Right lung (tissue), 5 donors: Measurements from ENCODE around the gene CFD. TPM values are rescaled to one million over a fixed set of nuclear protein-coding genes. Genes with fewer than 3 reads are reported as not detected.
"Not testable (repeated sequence)": the region's sequence is repeated elsewhere in the genome, so short reads cannot be mapped to it uniquely, and the experiment has no call there.

Source experiments
- DNase-seq, 2 donors: peaks; one replicate each; pipeline ENCODE4 v3.0.0-alpha.2; 2013
- polyA plus RNA-seq, 5 donors: library from polyadenylated mRNA; unstranded; fragments of 120-200 nt; gene quantifications; one replicate each; pipeline versions ENCODE4 v1.2.1 to v1.2.3, GENCODE V29; 2013; ENCODE audit warnings: inconsistent platforms in 1 of 5, low replicate concordance in 1 of 5; ENCODE audit not compliant: insufficient read length in 5 of 5, insufficient read depth in 1 of 5

The CFD gene
- polyA plus RNA-seq, 5 donors = 4.7 to 31.4 (median 6.3) TPM

DNA sequence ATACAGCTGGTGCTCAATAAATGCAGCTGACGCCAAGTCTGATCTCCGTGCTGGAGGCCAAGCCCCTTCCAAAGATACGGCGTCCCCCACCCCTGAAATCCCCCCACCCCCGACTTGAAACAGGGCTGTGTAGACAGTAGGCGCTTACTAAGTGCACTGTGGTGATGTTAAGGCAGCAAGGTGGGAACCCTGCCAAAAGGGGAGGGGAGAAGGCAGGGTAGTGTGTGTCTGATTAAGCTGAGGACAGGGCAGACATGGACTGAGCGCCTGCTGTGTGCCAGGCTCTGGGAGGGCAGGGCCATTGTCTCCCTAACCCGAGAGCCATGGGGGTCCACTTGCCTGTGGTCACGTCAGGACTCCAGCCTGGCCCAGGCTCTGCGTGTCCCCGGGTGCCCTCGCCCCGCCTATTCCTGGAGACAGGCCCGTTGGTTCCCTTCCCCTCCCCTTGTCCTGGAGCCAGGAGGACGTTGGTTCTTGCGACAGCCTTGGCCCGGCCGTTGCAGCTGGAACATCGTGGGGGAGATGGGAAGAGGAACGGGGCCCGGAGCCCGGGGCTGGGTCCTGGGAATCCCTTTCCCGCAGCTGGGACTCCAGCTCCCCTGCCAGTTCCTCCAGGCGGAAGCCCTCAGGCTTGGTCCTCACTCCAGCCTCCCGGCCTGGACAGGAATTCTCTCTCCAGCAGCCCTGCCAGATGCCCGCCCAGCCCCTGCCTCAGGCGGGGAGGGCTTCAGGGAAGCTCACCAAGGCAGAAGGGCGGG is 9.1 kb upstream of the CFD start:
- peak; percentile 96 to 97 for DNase-seq

DNA sequence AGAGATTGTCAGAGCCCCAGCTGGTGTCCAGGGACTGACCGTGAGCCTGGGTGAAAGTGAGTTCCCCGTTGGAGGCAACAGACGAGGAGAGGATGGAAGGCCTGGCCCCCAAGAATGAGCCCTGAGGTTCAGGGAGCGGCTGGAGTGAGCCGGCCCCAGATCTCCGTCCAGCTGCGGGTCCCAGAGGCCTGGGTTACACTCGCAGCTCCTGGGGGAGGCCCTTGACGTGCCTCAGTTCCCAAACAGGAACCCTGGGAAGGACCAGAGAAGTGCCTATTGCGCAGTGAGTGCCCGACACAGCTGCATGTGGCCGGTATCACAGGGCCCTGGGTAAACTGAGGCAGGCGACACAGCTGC is 8.5 kb upstream of the CFD start:
- DNase-seq = no peak

DNA sequence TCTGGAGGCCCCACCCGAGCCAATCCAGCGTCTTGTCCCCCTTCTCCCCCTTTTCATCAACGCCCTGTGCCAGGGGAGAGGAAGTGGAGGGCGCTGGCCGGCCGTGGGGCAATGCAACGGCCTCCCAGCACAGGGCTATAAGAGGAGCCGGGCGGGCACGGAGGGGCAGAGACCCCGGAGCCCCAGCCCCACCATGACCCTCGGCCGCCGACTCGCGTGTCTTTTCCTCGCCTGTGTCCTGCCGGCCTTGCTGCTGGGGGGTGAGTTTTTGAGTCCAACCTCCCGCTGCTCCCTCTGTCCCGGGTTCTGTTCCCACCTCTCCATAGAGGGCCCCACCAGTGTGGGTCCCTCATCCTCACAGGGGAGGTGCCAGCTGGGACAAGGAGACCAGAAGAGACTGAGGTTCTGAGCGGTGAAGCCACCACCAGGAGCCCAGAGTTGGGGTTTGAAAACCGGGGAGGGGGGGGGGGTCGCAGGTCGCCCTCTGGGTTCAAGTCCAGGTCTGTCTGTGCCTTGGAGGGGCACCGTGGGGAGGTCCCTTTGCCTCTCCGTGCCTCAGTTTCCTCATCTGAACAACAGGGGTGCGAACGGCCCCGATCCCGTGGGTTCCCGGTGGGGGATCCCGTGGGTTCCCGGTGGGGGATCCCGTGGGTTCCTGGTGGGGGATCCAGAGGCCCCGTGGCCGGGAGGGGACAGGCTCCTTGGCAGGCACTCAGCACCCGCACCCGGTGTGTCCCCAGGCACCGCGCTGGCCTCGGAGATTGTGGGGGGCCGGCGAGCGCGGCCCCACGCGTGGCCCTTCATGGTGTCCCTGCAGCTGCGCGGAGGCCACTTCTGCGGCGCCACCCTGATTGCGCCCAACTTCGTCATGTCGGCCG is 7.1 kb upstream of the CFD start, which contains the start of gene ELANE:
TSS of gene ELANE (plus strand) at position 168 of the 878 bp plus-strand sequence. CDS start at position 194, 26 bp downstream.
- no peak for DNase-seq

DNA sequence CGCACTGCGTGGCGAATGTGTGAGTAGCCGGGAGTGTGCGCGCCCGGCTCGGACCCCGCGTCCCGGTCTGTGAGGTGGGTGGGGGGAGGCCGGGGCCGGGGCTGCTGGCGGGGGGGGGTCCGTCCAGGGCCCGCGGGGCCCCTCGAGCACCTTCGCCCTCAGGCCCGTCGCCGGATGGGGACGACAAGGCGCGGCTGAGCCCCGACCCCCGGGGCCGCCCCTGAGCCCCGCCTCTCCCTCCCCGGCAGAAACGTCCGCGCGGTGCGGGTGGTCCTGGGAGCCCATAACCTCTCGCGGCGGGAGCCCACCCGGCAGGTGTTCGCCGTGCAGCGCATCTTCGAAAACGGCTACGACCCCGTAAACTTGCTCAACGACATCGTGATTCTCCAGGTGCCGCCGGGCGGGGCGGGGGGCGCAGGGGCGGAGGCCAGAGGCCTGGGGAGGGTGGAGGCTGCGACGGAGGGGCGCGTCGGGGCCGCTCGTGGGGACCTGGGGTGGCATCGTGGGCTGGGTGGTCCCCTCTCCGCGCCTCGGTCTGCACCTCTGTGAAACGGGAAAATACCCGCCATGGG is 6.4 kb upstream of the CFD start:
- DNase-seq = no peak

DNA sequence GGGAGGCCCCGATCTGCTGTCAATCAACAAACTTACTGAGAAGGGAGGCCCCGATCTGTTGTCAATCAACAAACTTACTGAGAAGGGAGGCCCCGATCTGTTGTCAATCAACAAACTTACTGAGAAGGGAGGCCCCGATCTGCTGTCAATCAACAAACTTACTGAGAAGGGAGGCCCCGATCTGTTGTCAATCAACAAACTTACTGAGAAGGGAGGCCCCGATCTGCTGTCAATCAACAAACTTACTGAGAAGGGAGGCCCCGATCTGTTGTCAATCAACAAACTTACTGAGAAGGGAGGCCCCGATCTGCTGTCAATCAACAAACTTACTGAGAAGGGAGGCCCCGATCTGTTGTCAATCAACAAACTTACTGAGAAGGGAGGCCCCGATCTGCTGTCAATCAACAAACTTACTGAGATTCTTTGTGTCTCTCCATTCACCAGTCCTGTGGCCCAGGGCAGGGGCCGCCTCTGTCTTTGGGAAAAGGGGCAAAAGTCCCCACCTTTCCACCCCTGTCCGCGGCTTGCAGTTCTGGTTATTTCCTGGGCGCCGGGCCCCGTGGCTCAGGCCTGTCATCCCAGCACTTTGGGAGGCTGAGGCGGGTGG is 5.7 kb upstream of the CFD start:
- DNase-seq = not testable (repeated sequence)

DNA sequence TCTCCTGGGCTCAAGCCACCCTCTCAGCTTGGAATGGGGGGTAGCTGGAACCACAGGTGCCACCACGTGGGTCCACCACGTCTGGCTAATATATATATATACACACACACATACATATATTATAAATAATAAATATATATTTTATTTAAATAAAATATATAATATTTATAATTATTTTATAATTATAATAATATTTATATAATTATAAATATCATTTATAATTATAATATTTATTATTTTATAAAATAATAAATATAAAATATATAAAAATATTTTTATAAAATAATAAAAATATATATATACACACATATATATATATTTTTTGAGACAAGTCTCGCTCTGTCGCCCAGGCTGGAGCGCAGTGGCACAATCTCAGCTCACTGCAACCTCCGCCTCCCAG is 4.9 kb upstream of the CFD start:
- DNase-seq = no peak

DNA sequence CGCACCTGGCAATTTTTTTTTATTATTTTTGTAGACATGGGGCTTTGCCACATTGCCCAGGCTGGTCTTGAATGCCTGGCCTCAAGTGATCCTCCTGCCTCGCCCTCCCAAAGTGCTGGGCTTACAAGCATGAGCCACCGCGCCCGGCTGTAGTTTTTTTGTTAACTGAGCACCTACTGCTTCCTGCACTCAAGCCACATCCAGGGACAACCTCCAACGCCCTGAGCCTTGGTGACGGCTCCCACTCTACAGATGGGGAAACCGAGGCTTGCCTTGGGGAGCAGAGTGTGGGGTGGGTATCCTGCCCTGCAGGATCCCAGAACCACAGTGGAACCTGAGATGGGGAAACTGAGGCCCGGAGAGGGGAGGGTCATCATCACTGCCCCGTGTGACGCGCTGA is 4.3 kb upstream of the CFD start:
- DNase-seq = no peak

DNA sequence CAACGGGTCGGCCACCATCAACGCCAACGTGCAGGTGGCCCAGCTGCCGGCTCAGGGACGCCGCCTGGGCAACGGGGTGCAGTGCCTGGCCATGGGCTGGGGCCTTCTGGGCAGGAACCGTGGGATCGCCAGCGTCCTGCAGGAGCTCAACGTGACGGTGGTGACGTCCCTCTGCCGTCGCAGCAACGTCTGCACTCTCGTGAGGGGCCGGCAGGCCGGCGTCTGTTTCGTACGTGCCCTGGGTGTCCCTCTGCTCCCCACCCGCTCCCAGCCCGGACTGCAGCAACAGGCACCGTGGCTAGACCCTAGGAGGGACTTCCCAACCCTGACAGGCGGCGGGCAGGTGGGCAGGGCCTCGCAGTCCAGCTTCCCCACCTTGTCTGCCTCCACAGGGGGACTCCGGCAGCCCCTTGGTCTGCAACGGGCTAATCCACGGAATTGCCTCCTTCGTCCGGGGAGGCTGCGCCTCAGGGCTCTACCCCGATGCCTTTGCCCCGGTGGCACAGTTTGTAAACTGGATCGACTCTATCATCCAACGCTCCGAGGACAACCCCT is 3.8 kb upstream of the CFD start:
- no peak for DNase-seq

DNA sequence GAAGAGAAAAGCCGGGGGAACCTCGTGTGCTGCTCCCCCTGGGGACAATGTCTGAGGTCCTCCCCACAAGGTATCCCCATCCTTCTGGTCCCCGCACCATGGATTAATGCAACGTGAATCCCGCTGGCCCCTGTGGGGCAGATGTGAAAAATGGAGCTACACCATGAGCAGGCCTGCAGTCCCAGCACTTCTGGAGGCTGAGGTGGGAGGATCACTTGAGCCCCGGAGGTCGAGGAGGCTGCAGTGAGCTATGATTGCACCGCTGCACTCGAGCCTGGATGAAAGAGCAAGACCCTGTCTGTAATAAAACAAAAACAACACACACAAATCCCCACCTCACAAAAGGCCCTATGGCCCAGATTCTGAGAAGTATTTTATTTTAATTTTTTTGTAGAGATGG is 1.2 kb upstream of the CFD start:
- DNase-seq = no peak

DNA sequence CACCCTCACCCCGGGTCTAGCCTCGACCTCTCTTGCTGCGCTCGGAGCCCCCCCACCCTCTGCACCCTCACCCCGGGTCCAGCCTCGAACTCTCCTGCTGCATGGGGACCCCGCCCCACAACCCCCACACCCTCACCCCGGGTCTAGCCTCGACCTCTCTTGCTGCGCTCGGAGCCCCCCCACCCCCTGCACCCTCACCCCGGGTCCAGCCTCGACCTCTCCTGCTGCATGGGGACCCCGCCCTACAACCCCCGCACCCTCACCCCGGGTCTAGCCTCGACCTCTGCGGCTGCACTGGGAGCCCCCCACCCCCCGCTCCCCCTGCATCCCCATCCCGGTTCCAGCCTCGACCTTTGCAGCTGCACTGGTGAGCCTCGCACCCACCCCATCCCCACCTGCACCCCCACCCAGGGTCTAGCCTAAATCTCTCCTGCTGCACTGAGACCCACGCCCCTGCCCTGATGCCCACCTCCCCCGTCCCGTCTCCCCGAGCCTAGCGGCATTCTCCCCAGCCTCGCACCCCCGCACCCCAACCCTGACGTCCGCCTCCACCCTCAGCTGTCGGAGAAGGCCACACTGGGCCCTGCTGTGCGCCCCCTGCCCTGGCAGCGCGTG is 1.8 kb downstream of the CFD start:
- no peak for DNase-seq

DNA sequence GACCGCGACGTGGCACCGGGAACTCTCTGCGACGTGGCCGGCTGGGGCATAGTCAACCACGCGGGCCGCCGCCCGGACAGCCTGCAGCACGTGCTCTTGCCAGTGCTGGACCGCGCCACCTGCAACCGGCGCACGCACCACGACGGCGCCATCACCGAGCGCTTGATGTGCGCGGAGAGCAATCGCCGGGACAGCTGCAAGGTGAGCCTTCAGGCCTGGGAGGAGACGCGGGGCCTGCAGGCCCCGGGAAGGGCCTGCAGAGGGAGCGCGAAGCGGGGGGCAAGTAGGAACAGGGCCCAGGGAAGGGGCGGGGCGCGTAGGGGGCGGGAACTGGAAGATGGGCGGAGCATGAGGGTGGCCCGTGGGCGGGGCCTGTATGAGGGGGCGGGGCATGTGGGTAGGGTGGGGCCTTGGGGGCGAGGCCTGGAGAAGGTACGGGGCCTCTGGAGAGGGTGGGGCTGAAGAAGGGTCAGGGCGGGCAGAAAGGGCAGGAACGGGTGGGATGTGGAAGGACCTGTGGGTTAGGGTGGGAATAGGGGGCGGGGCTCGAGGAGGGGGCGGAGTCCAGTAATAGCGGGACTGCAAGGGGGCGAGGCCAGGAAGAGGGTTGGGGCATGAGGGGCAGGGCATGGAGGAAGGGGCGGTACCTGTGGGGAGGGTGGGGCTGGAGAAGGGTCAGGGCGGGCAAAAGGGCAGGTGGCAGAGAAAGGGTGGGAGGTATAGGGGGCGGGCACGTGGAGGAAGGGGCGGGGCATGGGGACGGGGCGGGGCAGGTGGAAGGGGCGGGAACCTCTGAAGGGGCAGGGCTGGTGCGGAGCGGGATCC is 2.5 kb downstream of the CFD start:
- no peak for DNase-seq

DNA sequence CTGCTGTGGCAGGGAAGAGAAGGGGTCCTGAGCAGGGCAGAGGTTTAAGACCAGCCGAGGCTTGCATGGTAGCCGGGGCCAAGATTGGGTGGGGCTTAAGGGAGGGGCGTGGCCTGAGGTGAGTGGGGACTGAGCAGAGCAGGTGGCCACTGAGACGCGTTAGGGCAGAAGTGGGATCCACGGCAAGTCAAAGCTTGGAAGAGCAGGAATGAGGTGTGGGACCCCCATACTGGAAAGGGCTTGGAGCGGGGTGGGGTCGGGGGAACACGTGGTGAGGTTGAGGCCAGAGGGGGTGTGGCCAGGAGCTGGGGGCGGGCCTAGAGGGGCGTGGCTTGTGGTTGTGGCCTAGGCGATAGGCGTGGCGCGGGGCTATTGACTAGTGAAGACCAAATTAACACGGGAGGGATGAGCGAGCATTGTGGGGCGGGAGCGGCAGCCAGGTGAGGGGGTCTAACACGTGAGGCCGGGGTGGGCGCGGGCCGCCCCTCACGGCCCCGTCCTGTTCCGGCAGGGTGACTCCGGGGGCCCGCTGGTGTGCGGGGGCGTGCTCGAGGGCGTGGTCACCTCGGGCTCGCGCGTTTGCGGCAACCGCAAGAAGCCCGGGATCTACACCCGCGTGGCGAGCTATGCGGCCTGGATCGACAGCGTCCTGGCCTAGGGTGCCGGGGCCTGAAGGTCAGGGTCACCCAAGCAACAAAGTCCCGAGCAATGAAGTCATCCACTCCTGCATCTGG is 3.3 kb downstream of the CFD start:
- no peak for DNase-seq

DNA sequence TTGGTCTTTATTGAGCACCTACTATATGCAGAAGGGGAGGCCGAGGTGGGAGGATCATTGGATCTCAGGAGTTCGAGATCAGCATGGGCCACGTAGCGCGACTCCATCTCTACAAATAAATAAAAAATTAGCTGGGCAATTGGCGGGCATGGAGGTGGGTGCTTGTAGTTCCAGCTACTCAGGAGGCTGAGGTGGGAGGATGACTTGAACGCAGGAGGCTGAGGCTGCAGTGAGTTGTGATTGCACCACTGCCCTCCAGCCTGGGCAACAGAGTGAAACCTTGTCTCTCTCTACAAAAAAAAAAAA is 3.8 kb downstream of the CFD start:
- DNase-seq = no peak

DNA sequence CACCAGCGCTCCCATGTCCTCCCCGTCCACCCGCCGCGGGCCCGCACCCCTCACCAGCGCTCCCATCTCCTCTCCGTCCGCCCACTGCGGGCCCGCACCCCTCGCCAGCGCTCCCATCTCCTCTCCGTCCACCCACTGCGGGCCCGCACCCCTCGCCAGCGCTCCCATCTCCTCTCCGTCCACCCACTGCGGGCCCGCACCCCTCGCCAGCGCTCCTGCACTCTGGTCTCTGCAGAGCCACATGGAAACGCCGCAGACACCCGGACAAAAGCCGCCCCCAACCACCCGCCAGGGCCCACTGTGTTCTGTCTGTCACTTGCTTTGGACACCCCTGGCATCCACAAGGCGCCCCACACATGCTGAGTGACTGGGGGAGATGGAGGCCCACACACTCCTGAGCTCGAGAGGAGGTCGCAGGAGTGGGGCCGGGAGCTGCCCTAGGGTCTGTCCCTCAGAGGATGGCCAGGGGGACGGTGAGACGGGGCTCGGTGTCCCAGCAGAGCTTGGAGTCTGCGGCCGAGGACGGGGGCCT is 7.4 kb downstream of the CFD start:
- no peak for DNase-seq

DNA sequence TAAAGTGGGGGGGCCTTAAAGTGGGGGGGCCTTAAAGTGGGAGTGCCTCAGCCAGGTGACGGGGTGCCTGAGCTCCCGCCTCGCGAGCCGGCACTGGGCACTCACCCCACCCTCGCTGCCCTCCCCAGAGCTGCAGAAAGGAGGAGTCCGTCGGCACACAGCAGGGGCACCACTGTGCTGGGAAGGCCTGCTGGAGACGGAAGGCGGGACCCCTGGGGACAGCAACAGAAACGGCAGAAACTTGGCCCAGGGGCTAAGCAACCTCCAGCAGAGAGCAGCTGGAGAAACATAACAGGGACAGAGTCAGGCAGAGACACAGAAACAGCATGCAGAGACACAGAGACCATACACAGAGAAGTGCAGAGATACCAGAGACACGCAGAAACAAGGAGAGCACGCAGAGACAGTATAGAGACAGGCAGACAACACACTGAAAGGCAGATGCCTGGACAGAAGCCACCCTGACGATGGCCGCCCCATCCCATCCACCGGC is 7.9 kb downstream of the CFD start:
- DNase-seq = no peak

DNA sequence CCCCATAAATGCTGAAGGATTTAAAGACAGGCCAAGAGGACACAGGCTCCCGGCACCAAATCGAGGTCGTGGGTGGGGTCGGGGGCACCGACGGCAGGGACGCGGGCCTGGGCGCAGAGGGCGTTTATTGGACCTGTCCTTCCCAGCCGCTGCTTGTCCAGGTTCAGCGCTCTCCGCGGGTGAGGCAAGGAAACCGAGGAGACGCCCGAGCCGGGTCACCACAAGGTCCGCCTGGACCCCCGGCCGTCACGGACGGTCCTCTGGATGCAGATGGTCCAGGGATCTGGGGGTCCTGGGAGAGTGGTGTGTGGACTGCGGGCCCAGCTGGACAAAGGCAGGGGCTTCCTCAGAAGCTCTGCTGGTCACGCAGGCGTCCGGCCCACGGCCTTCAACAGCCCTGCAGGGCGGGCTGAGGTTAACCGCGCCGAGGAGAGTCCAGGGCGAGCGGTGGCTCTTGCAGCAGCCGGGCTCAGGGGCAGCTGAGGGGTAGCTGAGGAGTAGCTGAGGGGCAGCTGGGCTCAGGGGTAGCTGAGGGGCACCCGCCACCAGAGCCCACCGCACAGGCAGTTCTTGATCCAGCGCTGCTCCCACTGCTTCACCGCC is 8.5 kb downstream of the CFD start:
- DNase-seq = no peak

DNA sequence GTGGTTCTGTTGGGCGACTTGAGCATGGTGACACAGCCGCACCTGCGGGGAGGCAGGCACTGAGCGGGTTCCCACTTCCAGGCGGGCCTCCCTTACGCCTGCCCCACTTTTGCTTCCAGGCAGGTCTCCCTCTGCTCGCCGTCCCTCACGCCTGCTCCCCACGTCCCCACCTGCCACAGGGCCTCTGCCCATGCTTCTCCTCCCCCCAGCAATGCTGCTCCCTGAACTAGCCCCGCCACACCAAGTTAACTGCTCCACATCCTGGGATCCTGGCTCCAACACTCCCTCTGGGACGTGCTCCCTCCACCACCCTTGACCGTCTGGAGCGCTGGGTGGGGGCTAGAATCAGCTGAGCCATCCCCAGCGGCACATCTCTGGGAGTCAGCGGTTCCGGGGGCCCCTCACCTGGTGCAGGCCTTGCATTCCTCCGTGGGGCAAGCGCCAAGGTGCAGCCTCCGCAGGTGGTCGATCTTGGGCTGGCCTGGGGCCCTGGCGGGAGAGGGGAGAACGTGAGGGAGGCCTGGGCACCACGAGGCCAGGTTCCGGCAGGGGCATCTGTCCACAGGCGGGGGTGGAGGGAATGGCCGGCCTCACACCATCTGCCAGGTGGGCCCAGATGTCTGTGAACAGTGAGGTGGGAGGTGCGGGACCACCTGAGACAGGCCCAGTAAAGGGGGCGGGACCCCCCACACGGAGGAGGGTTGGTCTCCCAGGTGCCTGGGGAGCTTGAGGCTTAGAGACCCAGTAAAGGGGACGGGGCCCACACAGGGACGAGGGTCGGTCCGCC is 9.2 kb downstream of the CFD start:
- DNase-seq = no peak
